Naive B cell (primary cell): ENCODE measurements around the gene ARRDC1. TPM values are rescaled to one million over a fixed set of nuclear protein-coding genes. Genes with fewer than 3 reads are reported as not detected.

Experiments used
- ATAC-seq, 2 donors: fragments of 150-1000 bp; cut with Tn5 transposase; 2 replicates each; pipeline ENCODE4 v1.10.0; 2021; ENCODE audit warnings: low read depth in 2 of 2, mild to moderate bottlenecking in 2 of 2, moderate library complexity in 2 of 2
- DNase-seq: peaks from one replicate; pipeline ENCODE4 v3.0.0; 2022
- H3K27ac Mint-ChIP-seq, 6 donors: one replicate each; pipeline ENCODE4 v1.8.0; 2020 to 2022; ENCODE audit warnings: mild to moderate bottlenecking in 6 of 6, mixed read lengths in 6 of 6, moderate library complexity in 5 of 6, inconsistent platforms in 2 of 6
- H3K27me3 Mint-ChIP-seq, 3 donors: one replicate each; pipeline ENCODE4 v1.8.0; 2021 to 2022; ENCODE audit warnings: mixed read lengths in 3 of 3, mild to moderate bottlenecking in 1 of 3
- H3K36me3 Mint-ChIP-seq, 2 donors: one replicate each; pipeline ENCODE4 v1.8.0; 2020 to 2022; ENCODE audit warnings: mixed read lengths in 2 of 2, inconsistent platforms in 1 of 2, mild to moderate bottlenecking in 1 of 2
- H3K4me1 Mint-ChIP-seq, 3 donors: one replicate each; pipeline ENCODE4 v1.8.0; 2020 to 2022; ENCODE audit warnings: mixed read lengths in 3 of 3, inconsistent platforms in 1 of 3, mild to moderate bottlenecking in 1 of 3, moderate library complexity in 1 of 3
- H3K4me3 Mint-ChIP-seq, 8 donors: one replicate each; pipeline ENCODE4 v1.8.0; 2020 to 2022; ENCODE audit warnings: mild to moderate bottlenecking in 8 of 8, mixed read lengths in 8 of 8, moderate library complexity in 8 of 8, inconsistent platforms in 2 of 8
- H3K9me3 Mint-ChIP-seq, 7 donors: one replicate each; pipeline ENCODE4 v1.8.0; 2020 to 2022; ENCODE audit warnings: mixed read lengths in 7 of 7, mild to moderate bottlenecking in 5 of 7, inconsistent platforms in 2 of 7, moderate library complexity in 1 of 7
- polyA plus RNA-seq, 6 donors: library from polyadenylated mRNA; unstranded; fragments of 300-500 nt; fragmentation: Illumina TruSeq; gene quantifications; one replicate each; pipeline ENCODE4 v1.2.3, GENCODE V29; 2021; ENCODE audit warnings: low read depth in 6 of 6

ARRDC1 gene
- polyA plus RNA-seq, 6 donors from 2014 or later, result 30.3 to 65.5 (median 40.0) TPM

GRCh38 chr9:137660144-137660543, 54.7 kb downstream of the ARRDC1 start:
- Mint-ChIP-seq H3K9me3 (no peaks in the 10 kb centered on the region), H3K4me3 (no peak overlapping the region), H3K27ac (peak overlapping the region in 3 of 6 donors; percentile 13 to 68 (median 16)), H3K4me1 (peaks cover 33 to 62% (median 46%) of the 10 kb centered on the region in 3 donors), H3K36me3 (peaks cover 0 to 5% of the 10 kb centered on the region in 2 donors), H3K27me3 (no peaks in the 10 kb centered on the region)
- ATAC-seq (no peak), DNase-seq (no peak)

GRCh38 chr9:137663584-137663983, 58.1 kb downstream of the ARRDC1 start:
- no peak overlapping the region for H3K4me3 Mint-ChIP-seq
- H3K36me3 Mint-ChIP-seq, result peaks cover 0 to 10% of the 10 kb centered on the region in 2 donors
- peaks cover 33 to 65% (median 58%) of the 10 kb centered on the region in 3 donors for H3K4me1 Mint-ChIP-seq
- no peaks in the 10 kb centered on the region for H3K9me3 Mint-ChIP-seq
- DNase-seq (no peak), ATAC-seq (no peak)
- H3K27me3 Mint-ChIP-seq, result no peaks in the 10 kb centered on the region
- H3K27ac Mint-ChIP-seq, result peak overlapping the region in 1 of 6 donors; percentile 28

GRCh38 chr9:137664676-137665075, 59.2 kb downstream of the ARRDC1 start:
- Mint-ChIP-seq H3K27ac (peak overlapping the region in 4 of 6 donors; percentile 26 to 71 (median 54)), H3K4me1 (peaks cover 35 to 65% (median 60%) of the 10 kb centered on the region in 3 donors), H3K9me3 (no peaks in the 10 kb centered on the region), H3K4me3 (no peak overlapping the region), H3K36me3 (peaks cover 9 to 12% of the 10 kb centered on the region in 2 donors), H3K27me3 (no peaks in the 10 kb centered on the region)
- ATAC-seq, result no peak
- no peak for DNase-seq

Other genes with a start within 250 kb of the ARRDC1 start
- gene EXD3, start 182.5 kb upstream of the ARRDC1 start, polyA plus RNA-seq, result 1 to 10 TPM in 5 of 6 donors, not detected in 1; 2.3 to 7.5 (median 4.5) TPM
- 1 to 10 TPM in 5 of 6 donors, not detected in 1; 1.3 to 2.3 (median 1.6) TPM for gene NOXA1, start 182.3 kb upstream of the ARRDC1 start, polyA plus RNA-seq
- gene ENTPD8, start 164.3 kb upstream of the ARRDC1 start, polyA plus RNA-seq, result not detected
- gene NSMF, start 146.4 kb upstream of the ARRDC1 start, polyA plus RNA-seq, result 1 to 10 TPM in 5 of 6 donors, not detected in 1; 2.7 to 7.6 (median 3.7) TPM
- gene PNPLA7, start 55.3 kb upstream of the ARRDC1 start, polyA plus RNA-seq, result 1 to 10 TPM; 3.0 to 6.5 (median 5.8) TPM
- 10 to 100 TPM; 13.7 to 21.6 (median 19.9) TPM for gene MRPL41, start 53.8 kb upstream of the ARRDC1 start, polyA plus RNA-seq
- gene DPH7, start 26.8 kb upstream of the ARRDC1 start, polyA plus RNA-seq, result 10 to 100 TPM; 19.1 to 53.9 (median 32.6) TPM
- 10 to 100 TPM in 1 of 6 donors, 1 to 10 TPM in 5; 4.2 to 13.3 (median 7.2) TPM for gene ZMYND19, start 15.2 kb upstream of the ARRDC1 start, polyA plus RNA-seq
- 10 to 100 TPM in 5 of 6 donors, 1 to 10 TPM in 1; 6.7 to 45.0 (median 31.5) TPM for gene EHMT1, start 13.3 kb downstream of the ARRDC1 start, polyA plus RNA-seq